GM18498 (cell line): ENCODE measurements around the gene BRIX1.

Experiments used
- ATAC-seq: cut with Tn5 transposase; IDR thresholded peaks from one replicate; pipeline ENCODE4 v1.9.1; 2021; ENCODE audit warnings: mild to moderate bottlenecking, moderate library complexity; ENCODE audit not compliant: unreplicated experiment

BRIX1 gene

GRCh38 chr5:34915139-34915855 lies at the start of gene BRIX1, which contains the start of gene RAD1:
BRIX1 (plus strand) TSS chr5:34915711; CDS start chr5:34915739, 28 bp downstream.
RAD1 (minus strand) TSS chr5:34915504; CDS start chr5:34914892, 612 bp downstream.
- peak; percentile 98 for ATAC-seq

- no peak for ATAC-seq
Measured at GRCh38 chr5:34866989-34867471, 48.5 kb upstream of the BRIX1 start.

GRCh38 chr5:34867660-34868059 lies 47.9 kb upstream of the BRIX1 start:
- no peak for ATAC-seq

- no peak for ATAC-seq
Measured at GRCh38 chr5:34868791-34869190, 46.7 kb upstream of the BRIX1 start.

GRCh38 chr5:34869256-34869655 lies 46.3 kb upstream of the BRIX1 start:
- ATAC-seq = no peak

GRCh38 chr5:34870382-34870781 lies 45.1 kb upstream of the BRIX1 start:
- ATAC-seq = no peak

GRCh38 chr5:34876275-34876674 lies 39.2 kb upstream of the BRIX1 start:
- ATAC-seq = no peak

- no peak for ATAC-seq
Measured at GRCh38 chr5:34881246-34881645, 34.3 kb upstream of the BRIX1 start.

- ATAC-seq = no peak
Measured at GRCh38 chr5:34886392-34887119, 29.0 kb upstream of the BRIX1 start.

GRCh38 chr5:34889394-34889793 lies 26.1 kb upstream of the BRIX1 start:
- ATAC-seq = no peak

- ATAC-seq = no peak
Measured at GRCh38 chr5:34891981-34892380, 23.5 kb upstream of the BRIX1 start.

- no peak for ATAC-seq
Measured at GRCh38 chr5:34892414-34892813, 23.1 kb upstream of the BRIX1 start.

- no peak for ATAC-seq
Measured at GRCh38 chr5:34894716-34895115, 20.8 kb upstream of the BRIX1 start.

- ATAC-seq = no peak
Measured at GRCh38 chr5:34895641-34896419, 19.7 kb upstream of the BRIX1 start.

- ATAC-seq = no peak
Measured at GRCh38 chr5:34897646-34898045, 17.9 kb upstream of the BRIX1 start.

GRCh38 chr5:34898258-34898895 lies 17.1 kb upstream of the BRIX1 start:
- peak; percentile 91 for ATAC-seq

GRCh38 chr5:34899066-34899465 lies 16.4 kb upstream of the BRIX1 start:
- no peak for ATAC-seq

GRCh38 chr5:34900652-34901051 lies 14.9 kb upstream of the BRIX1 start:
- no peak for ATAC-seq

- no peak for ATAC-seq
Measured at GRCh38 chr5:34903260-34903659, 12.3 kb upstream of the BRIX1 start.

- no peak for ATAC-seq
Measured at GRCh38 chr5:34905564-34905963, 9.9 kb upstream of the BRIX1 start.

- ATAC-seq = no peak
Measured at GRCh38 chr5:34913072-34913471, 2.4 kb upstream of the BRIX1 start.
